Activated naive CD4-positive, alpha-beta T cell treated with anti-CD3 and anti-CD28 coated beads for 36 hours (primary cell): ENCODE data around the gene OR1N1. TPM values are rescaled to one million over a fixed set of nuclear protein-coding genes. Genes with fewer than 3 reads are reported as not detected.
A peak's percentile ranks its signal among the peaks of the same experiment; 100 is the strongest.

Experiments used
- CTCF ChIA-PET: fragments of 350-600 bp; sonication (Branson Sonifier 250); formaldehyde crosslinking; loops from one replicate; lab custom pipeline; 2021; ENCODE audit warnings: antibody characterized with exemption; lab: Charles Lee
- DNase-seq: peaks from one replicate; pipeline ENCODE4 v3.0.0-alpha.2; 2020
- H3K27ac Mint-ChIP-seq: one replicate; pipeline ENCODE4 v1.8.0; 2021; ENCODE audit warnings: mild to moderate bottlenecking, mixed read lengths
- H3K27me3 Mint-ChIP-seq: one replicate; pipeline ENCODE4 v1.8.0; 2021; ENCODE audit warnings: low read depth, mixed read lengths
- H3K36me3 Mint-ChIP-seq: one replicate; pipeline ENCODE4 v1.8.0; 2021; ENCODE audit warnings: low read depth, mixed read lengths
- H3K4me1 Mint-ChIP-seq: one replicate; pipeline ENCODE4 v1.8.0; 2021; ENCODE audit warnings: low read depth, mixed read lengths
- H3K4me3 Mint-ChIP-seq: one replicate; pipeline ENCODE4 v1.8.0; 2021; ENCODE audit warnings: mild to moderate bottlenecking, moderate library complexity, mixed read lengths
- H3K9me3 Mint-ChIP-seq: one replicate; pipeline ENCODE4 v1.8.0; 2021; ENCODE audit warnings: mixed read lengths
- intact Hi-C: fragments of 100-400 bp; cut with micrococcal nuclease; formaldehyde crosslinking; loops from one replicate; pipeline ENCODE4 v1.15.1; 2023
- total RNA-seq, 2 experiments: library from RNA; stranded (reverse); gene quantifications; one replicate each; pipeline ENCODE4 v1.2.3, GENCODE V29; 2021

Gene OR1N1
- total RNA-seq, 2 experiments from 2014 or later, result not detected

DNA sequence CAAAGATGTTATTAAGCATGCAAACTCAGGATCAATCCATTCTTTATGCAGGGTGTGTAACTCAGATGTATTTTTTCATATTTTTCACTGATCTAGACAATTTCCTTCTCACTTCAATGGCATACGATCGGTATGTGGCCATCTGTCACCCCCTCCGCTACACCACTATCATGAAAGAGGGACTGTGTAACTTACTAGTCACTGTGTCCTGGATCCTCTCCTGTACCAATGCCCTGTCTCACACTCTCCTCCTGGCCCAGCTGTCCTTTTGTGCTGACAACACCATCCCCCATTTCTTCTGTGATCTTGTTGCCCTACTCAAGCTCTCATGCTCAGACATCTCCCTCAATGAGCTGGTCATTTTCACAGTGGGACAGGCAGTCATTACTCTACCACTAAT is 7.7 kb downstream of the OR1N1 start:
- DNase-seq, result no peak
- no peak overlapping the region for H3K27ac Mint-ChIP-seq
- CTCF ChIA-PET, result interaction anchor here (1.2 kb wide), 1 partner anchor 21 kb away, joined by 3 read pairs; no protein-coding TSS in a partner anchor
- H3K36me3 Mint-ChIP-seq, result no peaks in the 10 kb centered on the region
- H3K9me3 Mint-ChIP-seq, result no peaks in the 10 kb centered on the region
- no peak overlapping the region for H3K4me3 Mint-ChIP-seq
- H3K4me1 Mint-ChIP-seq, result no peaks in the 10 kb centered on the region
- H3K27me3 Mint-ChIP-seq, result peaks cover 13% of the 10 kb centered on the region
- intact Hi-C loops, result no loop called here

DNA sequence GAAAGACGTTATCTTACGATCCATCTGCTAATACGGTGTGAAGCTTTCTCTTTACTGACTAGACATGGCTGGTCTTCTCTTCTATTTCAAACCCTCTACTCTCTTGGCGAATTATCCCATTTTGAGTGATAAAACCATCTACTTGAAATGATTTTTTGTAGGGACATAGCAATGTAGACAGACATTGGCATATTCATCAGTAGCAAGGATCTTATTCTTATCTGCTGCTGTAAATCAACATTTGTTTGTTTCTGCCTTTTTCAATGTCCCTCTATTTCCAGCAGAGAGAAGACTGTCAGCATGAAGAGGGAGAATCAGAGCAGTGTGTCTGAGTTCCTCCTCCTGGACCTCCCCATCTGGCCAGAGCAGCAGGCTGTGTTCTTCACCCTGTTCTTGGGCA is 8.3 kb downstream of the OR1N1 start, which contains the start of gene OR1J4:
OR1J4 (plus strand) TSS at position 301 of the 400 bp plus-strand sequence; CDS start at position 301, 0 bp downstream.
- H3K4me3 Mint-ChIP-seq, result no peak within 1 kb of the TSS
- CTCF ChIA-PET, result no interaction called here
- no peaks in the 10 kb centered on the region for H3K9me3 Mint-ChIP-seq
- no peaks in the 10 kb centered on the region for H3K36me3 Mint-ChIP-seq
- no peak within 1 kb of the TSS for H3K27ac Mint-ChIP-seq
- peaks cover 16% of the 10 kb centered on the region for H3K27me3 Mint-ChIP-seq
- intact Hi-C loops, result no loop called here
- DNase-seq, result no peak
- no peaks in the 10 kb centered on the region for H3K4me1 Mint-ChIP-seq

GRCh38 chr9:122518226-122518625 is 8.9 kb downstream of the OR1N1 start:
- H3K27me3 Mint-ChIP-seq, result peaks cover 17% of the 10 kb centered on the region
- DNase-seq, result no peak
- H3K4me1 Mint-ChIP-seq, result no peaks in the 10 kb centered on the region
- H3K4me3 Mint-ChIP-seq, result no peak overlapping the region
- intact Hi-C loops, result no loop called here
- H3K36me3 Mint-ChIP-seq, result no peaks in the 10 kb centered on the region
- CTCF ChIA-PET, result no interaction called here
- no peak overlapping the region for H3K27ac Mint-ChIP-seq
- H3K9me3 Mint-ChIP-seq, result no peaks in the 10 kb centered on the region

DNA sequence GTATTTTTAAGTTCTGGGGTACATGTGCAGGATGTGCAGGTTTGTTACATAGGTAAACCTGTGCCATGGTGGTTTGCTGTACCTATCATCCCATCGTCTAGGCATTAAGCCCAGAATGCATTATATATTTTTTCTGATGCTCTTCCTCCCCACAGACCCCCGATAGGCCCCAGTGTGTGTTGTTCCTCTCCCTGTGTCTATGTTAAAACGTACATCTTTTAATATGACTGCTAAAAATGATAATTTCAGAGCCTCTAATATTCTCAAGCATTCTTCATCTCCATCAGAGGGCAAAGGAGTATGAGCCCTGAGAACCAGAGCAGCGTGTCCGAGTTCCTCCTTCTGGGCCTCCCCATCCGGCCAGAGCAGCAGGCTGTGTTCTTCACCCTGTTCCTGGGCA is 16.6 kb downstream of the OR1N1 start, which contains the start of gene OR1J2:
OR1J2 (plus strand) TSS at position 301 of the 400 bp plus-strand sequence; CDS start at position 301, 0 bp downstream.
- H3K4me3 Mint-ChIP-seq, result no peak within 1 kb of the TSS
- H3K4me1 Mint-ChIP-seq, result no peaks in the 10 kb centered on the region
- DNase-seq, result no peak
- intact Hi-C loops, result no loop called here
- H3K9me3 Mint-ChIP-seq, result no peaks in the 10 kb centered on the region
- no peaks in the 10 kb centered on the region for H3K36me3 Mint-ChIP-seq
- CTCF ChIA-PET, result interaction anchor here (2.4 kb wide), 1 partner anchor 12 kb away, joined by 6 read pairs; no protein-coding TSS in a partner anchor
- peaks cover 22% of the 10 kb centered on the region for H3K27me3 Mint-ChIP-seq
- no peak within 1 kb of the TSS for H3K27ac Mint-ChIP-seq

GRCh38 chr9:122506964-122507363 is 20.1 kb downstream of the OR1N1 start:
- intact Hi-C loops, result no loop called here
- no peak for DNase-seq
- CTCF ChIA-PET, result no interaction called here
- Mint-ChIP-seq H3K9me3 (no peaks in the 10 kb centered on the region), H3K27me3 (peaks cover 16% of the 10 kb centered on the region), H3K4me1 (no peaks in the 10 kb centered on the region), H3K27ac (no peak overlapping the region), H3K4me3 (no peak overlapping the region), H3K36me3 (no peaks in the 10 kb centered on the region)

DNA sequence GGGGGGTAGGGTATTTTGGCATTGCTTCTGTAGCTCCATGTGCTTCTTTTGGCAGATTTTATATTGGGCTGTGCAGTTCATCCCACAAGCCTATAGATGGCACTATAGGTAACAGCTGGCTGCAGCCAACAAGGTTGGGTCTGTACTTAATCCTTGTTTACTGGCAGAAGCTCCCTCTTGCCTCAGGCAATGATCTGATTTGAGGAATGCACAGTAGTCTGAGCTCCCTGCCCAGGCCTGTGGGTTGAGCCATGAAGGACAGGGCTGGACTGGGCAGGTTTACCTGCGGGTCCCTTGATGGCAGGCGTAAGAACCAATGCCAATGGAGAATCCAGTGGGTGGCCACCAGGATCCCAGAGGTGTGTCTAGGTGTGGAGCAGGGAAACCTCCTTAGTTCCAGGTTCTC is 28.2 kb downstream of the OR1N1 start:
- intact Hi-C loops, result loop anchor here (1.0 to 10.0 kb wide), 2 partner anchors 311 to 496 kb away; no protein-coding TSS in a partner anchor
- Mint-ChIP-seq H3K36me3 (no peaks in the 10 kb centered on the region), H3K27ac (no peak overlapping the region), H3K4me1 (no peaks in the 10 kb centered on the region), H3K9me3 (peaks cover 4% of the 10 kb centered on the region), H3K4me3 (no peak overlapping the region), H3K27me3 (peaks cover 16% of the 10 kb centered on the region)
- peak; percentile 38 for DNase-seq
- CTCF ChIA-PET, result interaction anchor here (0.6 to 1.8 kb wide), 15 partner anchors 9 to 400 kb away, joined by 3 to 18 read pairs (median 4); partner anchors contain the start of genes OR1J2 and OR1N1

- intact Hi-C loops, result no loop called here
- Mint-ChIP-seq H3K4me1 (no peaks in the 10 kb centered on the region), H3K36me3 (no peaks in the 10 kb centered on the region), H3K9me3 (no peaks in the 10 kb centered on the region), H3K27me3 (peaks cover 23% of the 10 kb centered on the region), H3K4me3 (no peak overlapping the region), H3K27ac (no peak overlapping the region)
- CTCF ChIA-PET, result interaction anchor here (1.4 kb wide), 1 partner anchor 20 kb away, joined by 4 read pairs; no protein-coding TSS in a partner anchor
- no peak for DNase-seq
These were observed 48.0 kb downstream of the OR1N1 start for GRCh38 chr9:122479062-122479461.

DNA sequence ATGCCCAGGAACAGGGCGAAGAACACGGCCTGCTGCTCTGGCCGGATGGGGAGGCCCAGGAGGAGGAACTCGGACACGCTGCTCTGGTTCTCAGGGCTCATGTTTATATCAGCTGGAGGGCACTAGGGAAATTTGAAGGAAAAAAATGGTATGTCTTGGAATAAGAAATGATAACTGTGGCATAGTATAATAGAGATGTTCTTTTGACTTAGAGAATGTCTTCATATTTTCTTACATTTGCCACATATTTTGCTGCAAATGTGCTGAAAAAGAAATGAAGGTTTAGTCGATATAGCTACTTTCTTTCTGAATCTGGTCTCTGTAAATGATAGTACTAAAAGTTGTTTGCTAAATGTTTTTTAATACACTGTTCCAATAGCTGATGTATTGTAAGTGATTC is 49.3 kb downstream of the OR1N1 start, which contains the start of gene OR1J1:
OR1J1 (minus strand) TSS at position 101 of the 400 bp plus-strand sequence; CDS start at position 101, 0 bp downstream.
- Mint-ChIP-seq H3K4me1 (no peaks in the 10 kb centered on the region), H3K4me3 (no peak within 1 kb of the TSS), H3K27me3 (peaks cover 23% of the 10 kb centered on the region), H3K36me3 (no peaks in the 10 kb centered on the region), H3K9me3 (no peaks in the 10 kb centered on the region), H3K27ac (no peak within 1 kb of the TSS)
- CTCF ChIA-PET, result interaction anchor here (0.7 kb wide), 1 partner anchor 9 kb away, joined by 3 read pairs; no protein-coding TSS in a partner anchor
- no peak for DNase-seq
- intact Hi-C loops, result no loop called here

- H3K27me3 Mint-ChIP-seq, result peaks cover 23% of the 10 kb centered on the region
- no peaks in the 10 kb centered on the region for H3K36me3 Mint-ChIP-seq
- intact Hi-C loops, result no loop called here
- no peaks in the 10 kb centered on the region for H3K4me1 Mint-ChIP-seq
- H3K27ac Mint-ChIP-seq, result no peak overlapping the region
- CTCF ChIA-PET, result no interaction called here
- H3K4me3 Mint-ChIP-seq, result no peak overlapping the region
- DNase-seq, result no peak
- H3K9me3 Mint-ChIP-seq, result no peaks in the 10 kb centered on the region
These were observed 49.7 kb downstream of the OR1N1 start for GRCh38 chr9:122477346-122477745.

Other genes with a start within 250 kb of the OR1N1 start
- not detected for gene PTGS1, start 156.3 kb downstream of the OR1N1 start, total RNA-seq
- not detected for gene OR1J1, start 49.4 kb downstream of the OR1N1 start, total RNA-seq
- gene OR1J2, start 16.5 kb downstream of the OR1N1 start, total RNA-seq, result not detected
- gene OR1J4, start 8.2 kb downstream of the OR1N1 start, total RNA-seq, result not detected
- gene OR1N2, start 25.8 kb upstream of the OR1N1 start, total RNA-seq, result not detected
- not detected for gene OR1L8, start 56.1 kb upstream of the OR1N1 start, total RNA-seq
- not detected for gene OR1Q1, start 87.4 kb upstream of the OR1N1 start, total RNA-seq
- gene OR1B1, start 130.3 kb upstream of the OR1N1 start, total RNA-seq, result not detected
- not detected for gene OR1L1, start 134.4 kb upstream of the OR1N1 start, total RNA-seq
- gene OR1L3, start 147.8 kb upstream of the OR1N1 start, total RNA-seq, result not detected
- not detected for gene OR1L4, start 196.7 kb upstream of the OR1N1 start, total RNA-seq
- not detected for gene OR1L6, start 215.0 kb upstream of the OR1N1 start, total RNA-seq